Caco-2 (cell line): ENCODE data around the gene KPNA4. TPM values are rescaled to one million over a fixed set of nuclear protein-coding genes. Genes with fewer than 3 reads are reported as not detected.

Experiments used
- BruUV-seq: library from RNA; stranded (reverse); fragments of 400-500 nt; replicated peaks from 2 replicates; lab custom pipeline; 2021; lab: Mats Ljungman, UMichigan
- CTCF ChIA-PET: fragments of 300-600 bp; sonication (Branson Sonifier 250); formaldehyde crosslinking; loops from one replicate; lab custom pipeline; 2022; ENCODE audit warnings: antibody characterized with exemption; lab: Charles Lee
- POLR2A ChIA-PET: fragments of 300-600 bp; sonication (Branson Sonifier 250); formaldehyde crosslinking; loops from one replicate; lab custom pipeline; 2022; ENCODE audit warnings: antibody characterized with exemption; lab: Charles Lee
- DNase-seq, 2 experiments: peaks; one replicate each; pipeline versions ENCODE4 v3.0.0 to v3.0.0-alpha.2; 2020 to 2022
- H3K27me3 ChIP-seq: replicated peaks from 2 replicates; pipeline ENCODE4 v1.6.0; 2011; ENCODE audit warnings: low read length; ENCODE audit not compliant: control insufficient read depth, insufficient read depth
- H3K36me3 ChIP-seq: 2 replicates; pipeline ENCODE4 v1.5.1; 2011; ENCODE audit warnings: low read length; ENCODE audit not compliant: control insufficient read depth, insufficient read depth
- H3K4me1 ChIP-seq: fragments of 250-450 bp; sonication (Bioruptor Pico); 2 replicates; pipeline ENCODE4 v1.5.1; 2020; ENCODE audit warnings: mild to moderate bottlenecking
- H3K4me3 ChIP-seq: 2 replicates; pipeline ENCODE4 v1.5.1; 2011; ENCODE audit warnings: low read depth, mild to moderate bottlenecking, control low read depth, low read length
- H3K9me3 ChIP-seq: fragments of 250-450 bp; sonication (Bioruptor Pico); 2 replicates; pipeline ENCODE4 v1.5.1; 2020; ENCODE audit warnings: mild to moderate bottlenecking, moderate library complexity
- H3K27ac Mint-ChIP-seq: one replicate; pipeline ENCODE4 v1.8.0; 2022; ENCODE audit warnings: mixed read lengths; ENCODE audit not compliant: unreplicated experiment
- H3K27me3 Mint-ChIP-seq: one replicate; pipeline ENCODE4 v1.8.0; 2022; ENCODE audit warnings: mixed read lengths; ENCODE audit not compliant: insufficient read depth, unreplicated experiment
- H3K36me3 Mint-ChIP-seq: one replicate; pipeline ENCODE4 v1.8.0; 2022; ENCODE audit warnings: mild to moderate bottlenecking, mixed read lengths; ENCODE audit not compliant: insufficient read depth, unreplicated experiment
- H3K4me1 Mint-ChIP-seq: one replicate; pipeline ENCODE4 v1.8.0; 2022; ENCODE audit warnings: low read depth, mixed read lengths; ENCODE audit not compliant: unreplicated experiment
- H3K4me3 Mint-ChIP-seq: one replicate; pipeline ENCODE4 v1.8.0; 2022; ENCODE audit warnings: mild to moderate bottlenecking, moderate library complexity, mixed read lengths; ENCODE audit not compliant: unreplicated experiment
- H3K9me3 Mint-ChIP-seq: one replicate; pipeline ENCODE4 v1.8.0; 2022; ENCODE audit warnings: mixed read lengths; ENCODE audit not compliant: unreplicated experiment
- intact Hi-C: fragments of 100-400 bp; cut with micrococcal nuclease; formaldehyde crosslinking; loops from one replicate; pipeline ENCODE4 v1.10.0; 2022; ENCODE audit not compliant: unreplicated experiment
- total RNA-seq: library from RNA; stranded (reverse); gene quantifications from 2 replicates; pipeline ENCODE4 v1.2.3, GENCODE V29; 2022
- TF ChIP-seq, protein P1 (sequence below), 2 experiments: fragments of 200-600 bp in 1 of 2; IDR thresholded peaks; 1 replicate in 1 of 2; 2 replicates in 1 of 2; pipeline versions ENCODE4 v1.5.1 to v1.8.0; 2011 to 2022; ENCODE audit warnings: antibody characterized with exemption in 1 of 2, control low read depth in 1 of 2, inconsistent platforms in 1 of 2, low read depth in 1 of 2, low read length in 1 of 2, mild to moderate bottlenecking in 1 of 2, moderate library complexity in 1 of 2; ENCODE audit not compliant: insufficient read depth in 1 of 2, severe bottlenecking in 1 of 2, unreplicated experiment in 1 of 2

KPNA4 gene
- total RNA-seq, 1 experiment from 2014 or later: 60.5 TPM

DNA sequence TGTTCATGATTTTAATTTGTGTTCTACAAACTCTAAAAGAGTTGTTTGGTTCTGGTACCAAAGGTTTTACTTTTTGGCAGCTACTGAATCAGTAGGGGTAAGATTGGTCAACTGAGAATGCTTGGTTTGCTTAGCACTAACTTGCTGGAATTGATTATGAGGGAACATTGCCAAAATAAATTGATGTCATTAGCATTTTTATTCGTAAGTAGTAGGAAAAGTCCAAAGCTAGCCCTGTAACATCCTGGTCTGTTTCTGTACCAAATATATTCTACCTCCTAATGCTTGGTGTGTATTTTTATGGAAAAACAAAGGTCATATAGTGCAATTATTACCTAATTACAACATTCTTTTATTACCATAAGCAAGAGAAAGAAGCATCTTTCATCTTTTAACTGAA is 35.9 kb upstream of the KPNA4 start:
- ChIA-PET CTCF (no interaction called here), POLR2A (no interaction called here)
- H3K9me3 ChIP-seq: no peaks in the 10 kb centered on the region
- H3K27me3 Mint-ChIP-seq: no peaks in the 10 kb centered on the region
- H3K9me3 Mint-ChIP-seq: no peaks in the 10 kb centered on the region
- no peak overlapping the region for H3K27ac Mint-ChIP-seq
- DNase-seq: no peak
- no peaks in the 10 kb centered on the region for H3K36me3 Mint-ChIP-seq
- H3K4me3 ChIP-seq: no peak overlapping the region
- no peaks in the 10 kb centered on the region for H3K4me1 ChIP-seq
- no TSS peak for BruUV-seq
- H3K36me3 ChIP-seq: no peaks in the 10 kb centered on the region
- H3K4me3 Mint-ChIP-seq: no peak overlapping the region
- no peaks in the 10 kb centered on the region for H3K4me1 Mint-ChIP-seq
- intact Hi-C loops: no loop called here
- TF ChIP-seq, protein P1, sequence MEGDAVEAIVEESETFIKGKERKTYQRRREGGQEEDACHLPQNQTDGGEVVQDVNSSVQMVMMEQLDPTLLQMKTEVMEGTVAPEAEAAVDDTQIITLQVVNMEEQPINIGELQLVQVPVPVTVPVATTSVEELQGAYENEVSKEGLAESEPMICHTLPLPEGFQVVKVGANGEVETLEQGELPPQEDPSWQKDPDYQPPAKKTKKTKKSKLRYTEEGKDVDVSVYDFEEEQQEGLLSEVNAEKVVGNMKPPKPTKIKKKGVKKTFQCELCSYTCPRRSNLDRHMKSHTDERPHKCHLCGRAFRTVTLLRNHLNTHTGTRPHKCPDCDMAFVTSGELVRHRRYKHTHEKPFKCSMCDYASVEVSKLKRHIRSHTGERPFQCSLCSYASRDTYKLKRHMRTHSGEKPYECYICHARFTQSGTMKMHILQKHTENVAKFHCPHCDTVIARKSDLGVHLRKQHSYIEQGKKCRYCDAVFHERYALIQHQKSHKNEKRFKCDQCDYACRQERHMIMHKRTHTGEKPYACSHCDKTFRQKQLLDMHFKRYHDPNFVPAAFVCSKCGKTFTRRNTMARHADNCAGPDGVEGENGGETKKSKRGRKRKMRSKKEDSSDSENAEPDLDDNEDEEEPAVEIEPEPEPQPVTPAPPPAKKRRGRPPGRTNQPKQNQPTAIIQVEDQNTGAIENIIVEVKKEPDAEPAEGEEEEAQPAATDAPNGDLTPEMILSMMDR (IDR thresholded peaks at IDR 0.05; ENCODE audit: insufficient read depth in 1 of 2, low read depth in 1 of 2, low read length in 1 of 2, severe bottlenecking in 1 of 2, unreplicated experiment in 1 of 2): no peak
- no peaks in the 10 kb centered on the region for H3K27me3 ChIP-seq

DNA sequence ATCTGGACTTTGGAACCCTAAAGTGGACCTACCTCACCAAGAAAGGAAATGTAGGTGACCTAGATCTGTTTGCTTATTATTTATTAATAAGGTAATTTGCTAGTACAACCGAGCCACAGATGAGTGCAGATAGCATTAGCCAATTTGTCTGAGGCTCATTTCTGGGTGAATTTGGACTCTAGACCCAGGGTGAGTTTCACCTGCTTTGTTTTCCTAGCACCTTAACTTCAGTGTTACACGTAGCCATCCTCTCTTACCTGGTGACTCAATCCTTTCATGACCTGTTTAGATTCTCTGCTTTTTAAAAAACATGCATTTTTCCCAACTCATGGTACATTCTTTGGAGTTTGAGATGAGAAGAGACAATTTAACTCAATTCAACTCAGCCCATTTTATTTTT is 33.5 kb upstream of the KPNA4 start:
- Histone ChIP-seq H3K36me3 (no peaks in the 10 kb centered on the region), H3K4me3 (no peak overlapping the region), H3K9me3 (no peaks in the 10 kb centered on the region), H3K4me1 (no peaks in the 10 kb centered on the region), H3K27me3 (no peaks in the 10 kb centered on the region)
- Mint-ChIP-seq H3K4me3 (no peak overlapping the region), H3K4me1 (no peaks in the 10 kb centered on the region), H3K9me3 (no peaks in the 10 kb centered on the region), H3K36me3 (no peaks in the 10 kb centered on the region), H3K27ac (no peak overlapping the region), H3K27me3 (peaks cover 3% of the 10 kb centered on the region)
- ChIA-PET POLR2A (no interaction called here), CTCF (no interaction called here)
- BruUV-seq: no TSS peak
- no peak for DNase-seq
- intact Hi-C loops: no loop called here
- TF ChIP-seq, protein P1 (IDR thresholded peaks at IDR 0.05; ENCODE audit: insufficient read depth in 1 of 2, low read depth in 1 of 2, low read length in 1 of 2, severe bottlenecking in 1 of 2, unreplicated experiment in 1 of 2): no peak

DNA sequence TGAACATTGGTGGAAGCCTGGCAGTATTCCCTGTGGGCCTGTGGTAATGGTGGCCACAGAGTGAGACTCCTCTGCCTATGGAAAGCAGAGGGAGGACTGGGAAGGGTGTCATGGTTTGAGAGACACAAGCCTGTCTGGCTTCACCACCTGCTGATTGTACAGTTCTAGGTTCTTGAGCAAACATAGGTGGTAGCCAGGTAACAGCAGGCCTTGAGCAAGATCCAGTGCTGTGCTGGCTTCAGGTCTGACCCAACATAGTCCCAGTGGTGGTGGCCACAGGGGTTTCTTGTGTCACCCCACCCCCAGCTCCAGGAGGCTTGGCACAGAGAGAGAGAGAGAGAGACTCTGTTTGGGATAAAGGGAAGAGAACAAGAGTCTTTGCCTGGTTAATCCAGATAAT is 22.7 kb upstream of the KPNA4 start:
- TF ChIP-seq, protein P1 (IDR thresholded peaks at IDR 0.05; ENCODE audit: insufficient read depth in 1 of 2, low read depth in 1 of 2, low read length in 1 of 2, severe bottlenecking in 1 of 2, unreplicated experiment in 1 of 2): no peak
- Histone ChIP-seq H3K4me1 (no peaks in the 10 kb centered on the region), H3K27me3 (no peaks in the 10 kb centered on the region), H3K9me3 (0 out of 2 replicates have a peak, but pooled peaks cover 5% of the 10 kb centered on the region), H3K36me3 (no peaks in the 10 kb centered on the region), H3K4me3 (no peak overlapping the region)
- no peak overlapping the region for H3K4me3 Mint-ChIP-seq
- BruUV-seq: no TSS peak
- intact Hi-C loops: no loop called here
- H3K9me3 Mint-ChIP-seq: peaks cover 11% of the 10 kb centered on the region
- POLR2A ChIA-PET: no interaction called here
- H3K36me3 Mint-ChIP-seq: no peaks in the 10 kb centered on the region
- CTCF ChIA-PET: no interaction called here
- DNase-seq: no peak
- no peak overlapping the region for H3K27ac Mint-ChIP-seq
- H3K4me1 Mint-ChIP-seq: no peaks in the 10 kb centered on the region
- H3K27me3 Mint-ChIP-seq: peaks cover 11% of the 10 kb centered on the region
